B cell (primary cell): ENCODE measurements around the gene SCN1B.

Experiments used
- CTCF ChIP-seq: fragments of 200-600 bp; IDR thresholded peaks from one replicate; pipeline ENCODE4 v1.8.0; 2022; ENCODE audit warnings: antibody characterized with exemption, mild to moderate bottlenecking
- EZH2 ChIP-seq: IDR thresholded peaks from 2 replicates; pipeline ENCODE4 v1.6.1; 2012; ENCODE audit warnings: borderline replicate concordance, low read depth, mild to moderate bottlenecking, moderate library complexity, low read length; ENCODE audit not compliant: insufficient read depth, poor library complexity, severe bottlenecking

- TF ChIP-seq EZH2 (no peak), CTCF (no peak)
Observed at GRCh38 chr19:35027851-35028599, 2.2 kb upstream of the SCN1B start.
